ENCODE results near the gene EPN2.

Gene EPN2

GRCh38 chr17:19330271-19330670 lies 93.1 kb downstream of the EPN2 start:
- DNase-seq (ENCODE audit: extremely low spot score) = no peak
- no peak for TF ChIP-seq CTCF (IDR thresholded peaks at IDR 0.05; ENCODE audit: control extremely low read depth, extremely low read depth, low read depth, missing control alignments)
- ChIA-PET CTCF (interaction anchor here (1.3 to 3.0 kb wide), 3 partner anchors 8 to 32 kb away, joined by 3 to 13 read pairs (median 7); partner anchors contain the start of gene B9D1), POLR2A (no interaction called here)

GRCh38 chr17:19331134-19331533 lies 94.0 kb downstream of the EPN2 start:
- ChIA-PET CTCF (interaction anchor here (1.5 to 2.5 kb wide), 2 partner anchors 9 to 32 kb away, joined by 7 read pairs; partner anchors contain the start of gene B9D1), POLR2A (no interaction called here)
- no peak for DNase-seq (ENCODE audit: extremely low spot score)
- no peak for TF ChIP-seq CTCF (IDR thresholded peaks at IDR 0.05; ENCODE audit: control extremely low read depth, extremely low read depth, low read depth, missing control alignments)

- DNase-seq (ENCODE audit: extremely low spot score) = no peak
- ChIA-PET POLR2A (no interaction called here), CTCF (interaction anchor here (1.5 to 2.5 kb wide), 2 partner anchors 9 to 31 kb away, joined by 7 read pairs; partner anchors contain the start of gene B9D1)
- no peak for TF ChIP-seq CTCF (IDR thresholded peaks at IDR 0.05; ENCODE audit: control extremely low read depth, extremely low read depth, low read depth, missing control alignments)
Measured at GRCh38 chr17:19331543-19332245, 94.5 kb downstream of the EPN2 start.

- POLR2A ChIA-PET = no interaction called here
- CTCF ChIA-PET = interaction anchor here (0.7 to 1.5 kb wide), 2 partner anchors 10 to 30 kb away, joined by 3 to 7 read pairs; partner anchors contain the start of gene B9D1
- no peak for DNase-seq (ENCODE audit: extremely low spot score)
- TF ChIP-seq CTCF (IDR thresholded peaks at IDR 0.05; ENCODE audit: control extremely low read depth, extremely low read depth, low read depth, missing control alignments) = no peak
Measured at GRCh38 chr17:19332371-19333131, 95.4 kb downstream of the EPN2 start.

GRCh38 chr17:19333132-19333440 lies 95.9 kb downstream of the EPN2 start:
- CTCF ChIA-PET = interaction anchor here (0.7 kb wide), 1 partner anchor 30 kb away, joined by 3 read pairs; the partner anchor contains the start of gene B9D1
- POLR2A ChIA-PET = no interaction called here

More at GRCh38 chr17:19333132-19333440, 95.9 kb downstream of the EPN2 start:
- no peak for TF ChIP-seq CTCF (IDR thresholded peaks at IDR 0.05; ENCODE audit: control extremely low read depth, extremely low read depth, low read depth, missing control alignments)
- no peak for DNase-seq (ENCODE audit: extremely low spot score)

Measured in GM10248 (cell line).